Fibroblast of mammary gland (primary cell): Measurements from ENCODE around the gene DPYSL4.
"Not testable (repeated sequence)": the region's sequence is repeated elsewhere in the genome, so short reads cannot be mapped to it uniquely, and the experiment has no call there.

Experiments
- DNase-seq: peaks from one replicate; pipeline ENCODE4 v3.0.0-alpha.2; 2010; ENCODE audit warnings: low read depth
- H3K4me3 ChIP-seq: 2 replicates; pipeline ENCODE4 v1.5.1; 2011; ENCODE audit warnings: low read depth, mild to moderate bottlenecking, low read length, moderate library complexity; ENCODE audit not compliant: control insufficient read depth
- TF ChIP-seq, protein P1 (sequence below): conservative IDR thresholded peaks from 2 replicates; pipeline ENCODE4 v1.5.1; 2011; ENCODE audit warnings: low read depth, low read length, inconsistent platforms; ENCODE audit not compliant: control insufficient read depth, insufficient read depth

DPYSL4 gene

GRCh38 chr10:132212816-132213215 is 26.1 kb downstream of the DPYSL4 start:
- no peak for DNase-seq
- TF ChIP-seq, protein P1, sequence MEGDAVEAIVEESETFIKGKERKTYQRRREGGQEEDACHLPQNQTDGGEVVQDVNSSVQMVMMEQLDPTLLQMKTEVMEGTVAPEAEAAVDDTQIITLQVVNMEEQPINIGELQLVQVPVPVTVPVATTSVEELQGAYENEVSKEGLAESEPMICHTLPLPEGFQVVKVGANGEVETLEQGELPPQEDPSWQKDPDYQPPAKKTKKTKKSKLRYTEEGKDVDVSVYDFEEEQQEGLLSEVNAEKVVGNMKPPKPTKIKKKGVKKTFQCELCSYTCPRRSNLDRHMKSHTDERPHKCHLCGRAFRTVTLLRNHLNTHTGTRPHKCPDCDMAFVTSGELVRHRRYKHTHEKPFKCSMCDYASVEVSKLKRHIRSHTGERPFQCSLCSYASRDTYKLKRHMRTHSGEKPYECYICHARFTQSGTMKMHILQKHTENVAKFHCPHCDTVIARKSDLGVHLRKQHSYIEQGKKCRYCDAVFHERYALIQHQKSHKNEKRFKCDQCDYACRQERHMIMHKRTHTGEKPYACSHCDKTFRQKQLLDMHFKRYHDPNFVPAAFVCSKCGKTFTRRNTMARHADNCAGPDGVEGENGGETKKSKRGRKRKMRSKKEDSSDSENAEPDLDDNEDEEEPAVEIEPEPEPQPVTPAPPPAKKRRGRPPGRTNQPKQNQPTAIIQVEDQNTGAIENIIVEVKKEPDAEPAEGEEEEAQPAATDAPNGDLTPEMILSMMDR: no peak
- no peak overlapping the region for H3K4me3 ChIP-seq

DNA sequence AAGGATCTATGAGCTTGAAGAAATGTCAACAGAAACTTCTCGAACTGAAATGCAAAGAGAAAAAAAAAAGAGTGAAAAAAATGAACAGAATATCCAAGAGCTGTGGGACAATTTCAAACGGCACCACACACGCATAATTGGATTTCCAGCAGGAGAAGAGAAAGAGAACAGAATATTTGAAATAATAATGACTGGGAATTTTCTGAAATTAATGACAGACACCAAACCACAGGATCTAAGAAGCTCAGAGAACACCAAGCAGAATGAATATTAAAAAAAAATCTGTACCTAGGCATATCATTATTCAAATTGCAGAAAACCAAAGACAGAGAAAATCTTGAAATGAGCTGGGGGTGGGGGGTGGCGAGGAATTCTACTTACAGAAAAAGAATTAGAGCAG is 27.2 kb downstream of the DPYSL4 start:
- no peak for DNase-seq
- H3K4me3 ChIP-seq: no peak overlapping the region
- TF ChIP-seq, protein P1: no peak

DNA sequence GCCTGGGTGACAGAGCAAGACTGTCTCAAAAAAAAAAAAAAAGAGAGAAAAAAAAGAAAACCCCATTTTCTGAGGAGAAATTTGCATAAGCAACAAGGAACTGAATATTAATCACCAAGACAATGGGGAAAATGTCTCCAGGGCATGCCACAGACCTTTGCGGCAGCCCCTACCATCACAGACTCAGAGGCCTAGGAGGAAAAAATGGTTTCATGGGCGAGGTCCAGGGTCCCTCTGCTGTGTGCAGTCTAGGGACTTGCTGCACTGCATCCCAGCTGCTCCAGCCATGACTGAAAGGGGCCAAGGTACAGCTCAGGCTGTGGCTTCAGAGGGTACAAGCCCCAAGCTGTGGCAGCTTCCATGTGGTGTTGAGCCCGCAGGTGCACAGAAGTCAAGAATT is 29.7 kb downstream of the DPYSL4 start:
- not testable (repeated sequence) for DNase-seq, H3K4me3 ChIP-seq

DNA sequence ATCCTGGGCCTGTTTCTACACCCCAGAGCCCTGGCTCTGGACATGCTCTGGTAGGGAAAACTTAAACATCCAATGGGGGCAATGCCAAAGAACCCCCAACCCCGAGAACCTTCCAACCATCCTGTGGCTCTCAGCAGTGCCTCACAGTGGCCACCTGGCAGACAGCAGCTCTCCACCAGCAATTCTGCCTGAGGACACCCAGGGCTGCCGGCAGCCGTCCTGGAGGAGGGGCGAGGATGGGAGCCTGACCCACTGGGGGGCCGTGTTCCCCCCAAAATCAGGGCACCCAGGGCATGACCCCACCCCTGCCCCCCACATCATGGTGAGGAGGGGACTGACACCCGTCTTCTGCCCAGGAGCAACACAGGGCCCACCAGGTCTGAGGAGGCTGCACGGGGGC is 32.7 kb downstream of the DPYSL4 start:
- DNase-seq: no peak
- TF ChIP-seq, protein P1: no peak

DNA sequence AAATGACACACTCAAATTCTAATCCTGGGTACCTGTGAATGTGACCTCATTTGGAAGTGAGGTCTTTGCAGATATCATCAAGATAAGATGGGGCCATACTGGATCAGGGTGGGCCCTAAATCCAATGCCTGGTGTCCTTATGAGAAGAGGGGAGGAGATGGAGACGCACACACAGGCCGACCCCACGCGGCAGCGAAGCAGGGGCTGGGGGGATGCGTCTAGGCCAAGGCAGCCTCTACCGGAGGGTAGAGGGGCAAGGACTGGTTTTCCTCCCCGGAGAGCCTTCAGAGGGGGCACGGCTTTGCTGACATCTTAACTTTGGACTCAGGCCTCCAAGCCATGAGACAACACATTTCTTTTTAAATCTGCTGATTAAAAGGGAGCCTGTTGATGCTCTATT is 33.3 kb downstream of the DPYSL4 start:
- TF ChIP-seq, protein P1: no peak
- no peak overlapping the region for H3K4me3 ChIP-seq
- DNase-seq: no peak

More for the DNA sequence above, 32.7 kb downstream of the DPYSL4 start:
- H3K4me3 ChIP-seq: no peak overlapping the region

GRCh38 chr10:132220996-132221395 is 34.2 kb downstream of the DPYSL4 start:
- DNase-seq, H3K4me3 ChIP-seq: not testable (repeated sequence)

GRCh38 chr10:132222726-132223125 is 36.0 kb downstream of the DPYSL4 start:
- no peak for DNase-seq
- TF ChIP-seq, protein P1: no peak
- H3K4me3 ChIP-seq: no peak overlapping the region

- peak; percentile 85 for DNase-seq
- H3K4me3 ChIP-seq: no peak overlapping the region
- TF ChIP-seq, protein P1: peak; percentile 99
Measured at GRCh38 chr10:132223156-132223590, 36.4 kb downstream of the DPYSL4 start.
